Adrenal gland (tissue), 12 donors: Measurements from ENCODE around the gene PARP3. TPM values are rescaled to one million over a fixed set of nuclear protein-coding genes. Genes with fewer than 3 reads are reported as not detected.

ENCODE experiments used
- DNase-seq, 7 donors: peaks; one replicate each; pipeline ENCODE4 v3.0.0-alpha.2; 2019 to 2020
- H3K27ac ChIP-seq, 5 donors: fragments of 200-600 bp; sonication (generic) in 4 of 5; 1 replicate in 3 of 5; 2 replicates in 2 of 5; pipeline versions ENCODE4 v1.5.1 to v1.8.0; 2016 to 2020; ENCODE audit warnings: mild to moderate bottlenecking in 1 of 5
- H3K27me3 ChIP-seq: fragments of 200-600 bp; 2 replicates; pipeline ENCODE4 v1.8.0; 2021
- H3K36me3 ChIP-seq, 2 donors: fragments of 200-600 bp; replicated peaks in 1 of 2; 1 replicate in 1 of 2; 2 replicates in 1 of 2; pipeline versions ENCODE4 v1.5.1 to v1.8.0; 2018 to 2022
- H3K4me1 ChIP-seq, 2 donors: fragments of 200-600 bp; replicated peaks in 1 of 2; 1 replicate in 1 of 2; 2 replicates in 1 of 2; pipeline versions ENCODE4 v1.5.1 to v1.8.0; 2018 to 2021
- H3K4me3 ChIP-seq, 4 donors: fragments of 200-600 bp; sonication (generic) in 3 of 4; one replicate each; pipeline ENCODE4 v1.5.1; 2016 to 2018
- H3K9me3 ChIP-seq, 3 donors: fragments of 200-600 bp; sonication (generic) in 1 of 3; replicated peaks in 1 of 3; 1 replicate in 2 of 3; 2 replicates in 1 of 3; pipeline versions ENCODE4 v1.5.1 to v1.8.0; 2016 to 2021
- POLR2A ChIP-seq, 2 donors: fragments of 450-650 bp; IDR thresholded peaks; one replicate each; pipeline ENCODE4 v1.6.1; 2017; ENCODE audit warnings: antibody characterized with exemption in 2 of 2, mild to moderate bottlenecking in 2 of 2, moderate library complexity in 1 of 2
- WGBS, 4 donors: extraction: QIAGEN DNeasy Blood & Tissue Kit in 2 of 4; methylation state at CpG; one replicate each; pipeline versions ENCODE4 v1.1.5 to v1.1.7; 2013 to 2017; 5-methylcytosine and 5-hydroxymethylcytosine counted together
- intact Hi-C, 2 donors: fragments of 100-400 bp; cut with DNase I; formaldehyde crosslinking; loops; one replicate each; pipeline versions ENCODE4 v1.14.1 to v1.15.0; 2022 to 2023
- polyA plus RNA-seq, 3 donors: library from polyadenylated mRNA; stranded (reverse); fragments of 200-250 nt in 2 of 3; fragments of 350-450 nt in 1 of 3; fragmentation: Illumina TruSeq in 1 of 3; extraction: RNeasy Lipid Tissue Mini Kit (QIAGEN cat#74804) in 1 of 3; gene quantifications; one replicate each; pipeline ENCODE4 v1.2.3, GENCODE V29; 2013 to 2014
- total RNA-seq, 9 donors: library from RNA; depleted of rRNA in 4 of 9; stranded (reverse); fragments of >200 nt in 4 of 9; fragments of 120-200 nt in 1 of 9; fragmentation: NEBNext Ultra II Directional in 1 of 9; extraction: Animal tissue kit (Norgen Biotek cat#: 25700) in 1 of 9; gene quantifications; one replicate each; pipeline versions ENCODE4 v1.1.0 to v1.2.4, GENCODE V29; 2013 to 2023
- TF ChIP-seq, protein P1 (sequence below), 6 experiments: fragments of 450-650 bp in 4 of 6; fragments of 200-600 bp in 2 of 6; sonication (generic) in 1 of 6; IDR thresholded peaks; 1 replicate in 5 of 6; 2 replicates in 1 of 6; pipeline versions ENCODE4 v1.5.1 to v1.8.0; 2016 to 2021; ENCODE audit warnings: antibody characterized with exemption in 6 of 6, mild to moderate bottlenecking in 2 of 6, moderate library complexity in 1 of 6
- donor health status: healthy with polysubstance abuse.
- donor health status: Bipolar disorder and iron deficiency.
- donor health status: DM: yes; HTN: yes; CAD: no.
- donor health status: DM: no; HTN: no; CAD: no.
- donor health status: DM: no; HTN: no; CAD: no.
- donor health status: DM: yes; HTN: yes; CAD: no.

PARP3 gene
- total and polyA plus RNA-seq, 12 donors, result 7.8 to 94.1 (median 60.4) TPM

DNA sequence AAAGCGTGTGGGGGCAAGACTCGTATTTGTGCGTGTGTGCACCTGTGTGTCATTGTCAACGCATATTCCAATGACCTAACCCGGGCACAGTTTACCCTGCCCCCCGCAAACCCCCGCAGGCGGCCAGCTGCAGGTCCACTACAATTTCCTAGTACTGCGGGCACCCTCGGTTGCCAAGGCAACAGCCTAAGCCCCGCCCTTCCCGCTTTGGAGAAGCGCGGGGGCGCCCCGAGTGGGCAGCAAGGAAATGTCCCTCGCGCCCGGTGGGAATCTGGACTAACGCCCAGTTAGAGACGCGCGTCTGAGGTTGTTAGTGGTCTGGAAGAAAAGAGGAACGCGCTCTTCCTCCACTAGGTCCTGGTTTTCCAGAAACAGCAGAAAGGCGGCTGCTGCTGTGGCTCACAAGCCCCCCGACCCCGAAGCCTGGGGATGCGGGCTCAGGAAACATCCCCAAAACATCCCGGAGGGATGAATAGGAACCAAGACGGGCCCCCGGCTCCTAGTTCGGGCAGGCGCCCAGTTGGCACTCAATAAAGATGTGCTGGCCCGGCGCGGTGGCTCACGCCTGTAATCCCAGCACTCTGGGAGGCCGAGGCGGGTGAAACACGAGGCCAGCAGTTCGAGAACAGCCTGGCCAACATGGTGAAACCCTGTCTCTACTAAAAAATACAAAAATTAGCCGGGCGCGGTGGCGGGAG, 33.8 kb downstream of the PARP3 start:
- TF ChIP-seq, protein P1, sequence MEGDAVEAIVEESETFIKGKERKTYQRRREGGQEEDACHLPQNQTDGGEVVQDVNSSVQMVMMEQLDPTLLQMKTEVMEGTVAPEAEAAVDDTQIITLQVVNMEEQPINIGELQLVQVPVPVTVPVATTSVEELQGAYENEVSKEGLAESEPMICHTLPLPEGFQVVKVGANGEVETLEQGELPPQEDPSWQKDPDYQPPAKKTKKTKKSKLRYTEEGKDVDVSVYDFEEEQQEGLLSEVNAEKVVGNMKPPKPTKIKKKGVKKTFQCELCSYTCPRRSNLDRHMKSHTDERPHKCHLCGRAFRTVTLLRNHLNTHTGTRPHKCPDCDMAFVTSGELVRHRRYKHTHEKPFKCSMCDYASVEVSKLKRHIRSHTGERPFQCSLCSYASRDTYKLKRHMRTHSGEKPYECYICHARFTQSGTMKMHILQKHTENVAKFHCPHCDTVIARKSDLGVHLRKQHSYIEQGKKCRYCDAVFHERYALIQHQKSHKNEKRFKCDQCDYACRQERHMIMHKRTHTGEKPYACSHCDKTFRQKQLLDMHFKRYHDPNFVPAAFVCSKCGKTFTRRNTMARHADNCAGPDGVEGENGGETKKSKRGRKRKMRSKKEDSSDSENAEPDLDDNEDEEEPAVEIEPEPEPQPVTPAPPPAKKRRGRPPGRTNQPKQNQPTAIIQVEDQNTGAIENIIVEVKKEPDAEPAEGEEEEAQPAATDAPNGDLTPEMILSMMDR (IDR thresholded peaks at IDR 0.05), result no peak
- no peak for TF ChIP-seq POLR2A (IDR thresholded peaks at IDR 0.05)
- WGBS, 4 donors, result 33 to 35% (median 34%) methylated on average over 44 to 46 of the region's 46 CpGs
- Histone ChIP-seq H3K9me3 (no peaks in the 10 kb centered on the region), H3K27me3 (no peaks in the 10 kb centered on the region), H3K4me3 (peak overlapping the region in 1 of 4 donors; percentile 53), H3K36me3 (no peaks in the 10 kb centered on the region), H3K4me1 (peaks cover 16 to 42% of the 10 kb centered on the region in 2 donors), H3K27ac (peak overlapping the region in 3 of 5 donors; percentile 17 to 99 (median 93))
- intact Hi-C loops, result no loop called here
- DNase-seq, result peak; percentile 76 to 94 (median 81)

DNA sequence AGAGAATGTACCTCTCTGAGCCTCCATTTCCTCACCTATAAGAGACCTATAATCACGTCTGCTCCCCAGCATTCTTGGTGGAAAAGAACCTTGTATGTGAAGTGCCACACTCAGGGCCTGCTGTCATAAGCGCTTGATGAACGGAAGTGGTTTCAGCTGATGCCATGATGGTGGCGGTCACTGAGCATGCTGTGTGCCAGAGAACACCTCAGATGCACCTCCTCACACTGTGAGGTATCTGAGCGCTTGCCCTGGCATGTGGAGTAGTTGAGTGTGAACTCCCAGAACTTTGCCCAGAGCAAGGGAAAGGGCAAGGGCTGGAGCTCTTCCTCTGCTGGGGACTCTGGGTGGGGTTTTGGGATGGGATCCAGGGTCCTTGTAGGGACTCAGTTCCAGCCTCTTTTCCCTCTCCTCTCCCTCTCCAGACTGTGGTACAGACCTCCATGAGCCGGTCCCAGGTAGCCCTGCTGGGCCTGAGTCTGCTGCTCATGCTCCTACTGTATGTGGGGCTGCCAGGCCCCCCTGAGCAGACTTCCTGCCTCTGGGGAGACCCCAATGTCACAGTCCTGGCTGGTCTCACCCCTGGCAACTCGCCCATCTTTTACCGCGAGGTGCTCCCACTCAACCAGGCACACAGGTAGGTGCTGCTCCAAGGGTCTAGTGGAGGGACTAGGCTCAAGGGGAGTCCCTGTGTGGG, 35.4 kb downstream of the PARP3 start:
- Histone ChIP-seq H3K4me1 (peaks cover 23 to 39% of the 10 kb centered on the region in 2 donors), H3K9me3 (no peaks in the 10 kb centered on the region), H3K27me3 (no peaks in the 10 kb centered on the region), H3K27ac (peak overlapping the region in 1 of 5 donors; percentile 99), H3K36me3 (no peaks in the 10 kb centered on the region), H3K4me3 (no peak overlapping the region)
- WGBS, 4 donors, result 84 to 94% (median 90%) methylated on average over 3 to 9 of the region's 9 CpGs
- intact Hi-C loops, result no loop called here
- TF ChIP-seq, protein P1 (IDR thresholded peaks at IDR 0.05), result no peak
- no peak for TF ChIP-seq POLR2A (IDR thresholded peaks at IDR 0.05)
- no peak for DNase-seq

DNA sequence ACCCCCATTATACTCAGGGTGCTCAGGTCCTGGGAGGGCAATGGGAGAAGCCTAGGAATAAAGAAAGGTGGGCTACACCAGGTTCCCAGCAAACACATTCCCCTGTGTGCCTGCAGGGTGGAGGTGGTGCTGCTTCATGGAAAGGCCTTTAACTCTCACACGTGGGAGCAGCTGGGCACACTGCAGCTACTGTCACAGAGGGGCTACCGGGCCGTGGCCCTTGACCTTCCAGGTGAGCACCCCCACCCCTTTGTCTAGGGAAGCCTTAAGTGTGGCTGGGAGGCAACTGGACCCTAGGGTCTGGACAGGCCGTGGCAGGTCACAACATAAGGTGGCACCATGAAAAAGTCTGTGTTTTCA, 36.0 kb downstream of the PARP3 start:
- intact Hi-C loops, result no loop called here
- Histone ChIP-seq H3K27me3 (no peaks in the 10 kb centered on the region), H3K4me1 (peaks cover 25 to 35% of the 10 kb centered on the region in 2 donors), H3K4me3 (no peak overlapping the region), H3K27ac (no peak overlapping the region), H3K9me3 (no peaks in the 10 kb centered on the region), H3K36me3 (no peaks in the 10 kb centered on the region)
- 73 to 100% (median 81%) methylated on average over 1 to 4 of the region's 4 CpGs for WGBS, 4 donors
- DNase-seq, result no peak
- no peak for TF ChIP-seq POLR2A (IDR thresholded peaks at IDR 0.05)
- TF ChIP-seq, protein P1 (IDR thresholded peaks at IDR 0.05), result no peak

DNA sequence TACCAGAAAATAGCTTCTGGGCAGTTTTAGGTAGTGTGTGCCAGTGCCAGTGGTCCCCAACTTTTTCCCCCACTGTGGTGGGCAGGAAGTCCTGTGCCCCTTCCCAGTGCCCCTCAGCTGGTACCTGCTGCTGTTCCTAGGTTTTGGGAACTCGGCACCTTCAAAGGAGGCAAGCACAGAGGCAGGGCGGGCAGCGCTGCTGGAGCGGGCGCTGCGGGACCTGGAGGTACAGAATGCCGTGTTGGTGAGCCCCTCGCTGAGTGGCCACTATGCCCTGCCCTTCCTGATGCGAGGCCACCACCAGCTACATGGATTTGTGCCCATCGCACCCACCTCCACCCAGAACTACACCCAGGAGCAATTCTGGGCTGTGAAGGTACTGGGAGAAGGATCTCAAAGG, 38.1 kb downstream of the PARP3 start:
- no peaks in the 10 kb centered on the region for H3K9me3 ChIP-seq
- WGBS, 4 donors, result 98 to 100% (median 99%) methylated on average over 1 to 10 of the region's 10 CpGs
- H3K4me3 ChIP-seq, result no peak overlapping the region
- H3K27ac ChIP-seq, result peak overlapping the region in 1 of 5 donors; percentile 37
- no peak for DNase-seq
- no peaks in the 10 kb centered on the region for H3K36me3 ChIP-seq
- H3K27me3 ChIP-seq, result no peaks in the 10 kb centered on the region
- intact Hi-C loops, result no loop called here
- no peak for TF ChIP-seq POLR2A (IDR thresholded peaks at IDR 0.05)
- TF ChIP-seq, protein P1 (IDR thresholded peaks at IDR 0.05), result no peak
- peaks cover 31 to 37% of the 10 kb centered on the region in 2 donors for H3K4me1 ChIP-seq
